ENCODE measurements around the gene EEF1A2.

EEF1A2 gene

DNA sequence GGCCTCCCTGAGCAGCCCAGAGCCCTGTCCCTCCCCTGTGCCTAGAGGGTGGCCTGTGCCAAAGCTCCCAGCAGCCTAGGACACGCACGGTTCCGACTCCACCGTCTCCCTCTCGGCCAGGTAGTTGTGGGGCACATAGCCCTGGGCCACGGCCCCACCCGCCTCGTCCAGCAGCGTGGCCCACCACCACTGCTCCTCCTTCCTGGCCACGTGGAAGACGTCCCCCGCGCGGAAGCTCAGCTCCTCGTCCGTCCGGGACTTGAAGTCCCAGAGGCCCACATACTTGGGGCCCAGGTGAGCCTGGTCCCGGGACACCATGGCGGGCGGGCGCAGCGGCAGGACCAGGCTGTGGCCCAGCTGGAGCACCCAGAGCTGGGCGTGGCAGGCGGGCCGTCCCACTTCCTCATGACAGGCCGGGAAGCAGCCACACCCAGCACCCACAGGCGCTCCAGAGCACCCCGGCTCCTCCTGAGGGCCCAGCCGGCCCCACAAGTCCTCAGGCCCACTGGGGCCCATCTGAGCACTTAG is 38.2 kb upstream of the EEF1A2 start, which contains the start of gene PTK6:
TSS of gene PTK6 (minus strand) at position 380 of the 528 bp plus-strand sequence. CDS start at position 318, 62 bp downstream.
- DNase-seq, result no peak

DNA sequence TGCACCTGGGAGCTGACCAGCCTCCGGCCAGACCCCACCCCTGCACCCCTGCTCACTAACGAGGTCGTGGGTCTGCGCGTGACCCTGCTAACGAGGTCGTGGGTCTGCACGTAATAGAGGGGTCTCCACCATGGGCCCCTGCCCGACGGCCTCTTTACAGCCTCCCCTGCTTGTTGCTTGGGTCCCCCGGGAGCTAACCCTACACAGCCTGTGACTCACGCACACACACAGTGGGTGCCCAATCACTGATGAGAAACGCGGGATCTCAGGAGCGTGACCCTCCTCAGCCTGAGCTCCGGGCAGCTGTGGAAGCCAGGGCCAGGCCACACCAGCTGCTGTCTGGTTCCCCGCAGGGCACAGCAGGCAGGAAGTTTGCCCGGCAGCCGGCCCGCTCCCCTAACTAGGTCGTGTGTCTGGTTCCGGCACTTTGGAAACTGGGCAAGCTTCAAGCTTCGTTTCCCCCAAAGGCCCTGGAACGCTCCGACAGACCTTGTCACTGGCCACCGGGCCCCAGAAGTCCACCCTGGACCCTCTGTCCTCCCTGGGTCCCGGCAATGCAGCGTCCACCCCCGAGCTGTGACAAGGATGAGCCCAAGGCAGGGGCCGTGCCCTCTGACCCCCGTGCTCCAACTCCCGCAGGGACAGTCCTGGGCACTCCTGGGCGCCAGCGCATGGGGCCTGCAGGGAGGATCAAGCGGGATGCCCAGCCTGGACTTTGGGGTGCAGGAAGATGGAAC is 37.5 kb upstream of the EEF1A2 start:
- no peak for DNase-seq

DNA sequence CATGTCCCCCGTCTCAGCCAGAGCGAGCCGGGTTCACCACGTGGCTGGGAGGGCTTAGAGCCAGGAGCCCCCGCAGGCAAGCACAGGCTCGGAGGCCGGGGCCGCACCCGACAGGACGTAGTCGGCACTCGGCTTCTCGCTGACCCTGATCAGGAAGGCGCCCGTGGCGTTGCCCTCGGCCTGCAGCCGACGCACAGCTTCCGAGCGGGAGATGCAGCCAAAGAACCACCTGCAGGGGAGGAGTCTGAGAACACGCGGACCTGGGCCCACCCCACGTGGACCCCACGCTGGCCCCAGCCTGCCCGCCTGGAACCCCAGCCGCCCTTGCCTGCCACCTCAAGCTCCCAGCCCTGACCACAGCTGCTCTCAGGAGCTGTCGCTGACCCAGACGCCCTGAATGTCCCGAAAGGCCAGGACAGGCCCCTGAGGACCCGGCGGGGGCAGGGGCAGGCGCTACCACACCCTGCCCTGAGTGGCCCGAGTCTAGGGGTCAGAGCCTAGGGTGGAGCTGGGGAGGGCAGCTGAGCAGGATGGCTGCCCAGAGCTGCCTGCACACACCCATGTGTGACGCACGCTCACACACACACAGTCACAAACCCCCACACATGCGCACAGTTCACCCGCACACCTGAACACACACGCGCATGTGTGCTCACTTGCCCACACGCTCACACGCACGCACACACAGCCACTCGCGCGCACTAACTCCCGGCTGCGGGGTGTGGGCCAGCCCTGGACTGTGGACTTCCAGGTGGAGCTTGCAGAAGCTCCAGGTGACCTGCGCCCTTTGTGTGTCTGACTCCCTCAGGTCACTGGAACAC is 36.2 kb upstream of the EEF1A2 start:
- no peak for DNase-seq

DNA sequence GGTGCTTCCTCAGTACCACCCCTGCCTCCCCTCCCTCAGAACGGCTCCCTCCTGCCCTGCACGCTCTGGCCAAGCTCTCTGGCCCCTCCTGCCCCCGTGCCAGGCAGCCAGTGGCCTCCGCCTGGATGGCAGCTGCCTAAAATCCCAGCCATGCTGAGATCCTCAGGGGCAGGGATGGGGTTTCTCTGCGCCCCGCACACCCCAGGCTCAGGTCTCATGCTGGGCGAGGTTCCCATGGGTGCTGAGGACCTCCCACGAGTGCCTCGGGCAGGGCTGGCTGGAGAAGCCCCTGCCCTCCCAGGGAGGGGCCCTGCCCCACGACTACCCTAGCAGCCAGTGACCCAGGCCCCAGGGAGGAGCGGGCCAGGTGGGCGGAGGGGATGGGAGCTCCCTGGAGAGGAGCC is 35.5 kb upstream of the EEF1A2 start:
- no peak for DNase-seq

DNA sequence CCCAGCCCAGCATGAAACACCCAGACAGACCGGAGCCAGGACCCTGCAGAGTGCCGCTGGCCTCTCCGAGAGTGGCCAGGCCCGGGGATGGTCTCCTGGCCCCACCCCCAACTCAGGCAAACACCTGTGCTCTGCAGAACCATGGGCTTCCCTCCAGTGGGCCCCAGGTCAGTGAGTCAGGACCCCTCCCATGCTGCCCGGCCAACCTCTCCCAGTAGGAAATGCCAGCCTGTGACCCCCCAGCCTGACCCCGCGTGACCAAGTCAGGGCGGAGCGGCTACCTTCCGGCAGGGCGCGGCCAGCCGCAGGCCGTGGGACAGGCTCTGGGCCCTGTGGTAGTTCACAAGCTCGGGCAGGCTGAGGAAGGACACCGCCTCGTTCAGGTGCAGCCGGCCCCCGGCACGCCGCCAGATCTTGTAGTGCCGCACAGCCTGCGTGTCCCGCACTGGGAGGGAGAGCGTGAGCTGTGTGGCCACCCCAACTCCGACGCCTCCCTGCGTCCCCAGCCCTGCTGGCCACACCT is 35.0 kb upstream of the EEF1A2 start:
- no peak for DNase-seq

DNA sequence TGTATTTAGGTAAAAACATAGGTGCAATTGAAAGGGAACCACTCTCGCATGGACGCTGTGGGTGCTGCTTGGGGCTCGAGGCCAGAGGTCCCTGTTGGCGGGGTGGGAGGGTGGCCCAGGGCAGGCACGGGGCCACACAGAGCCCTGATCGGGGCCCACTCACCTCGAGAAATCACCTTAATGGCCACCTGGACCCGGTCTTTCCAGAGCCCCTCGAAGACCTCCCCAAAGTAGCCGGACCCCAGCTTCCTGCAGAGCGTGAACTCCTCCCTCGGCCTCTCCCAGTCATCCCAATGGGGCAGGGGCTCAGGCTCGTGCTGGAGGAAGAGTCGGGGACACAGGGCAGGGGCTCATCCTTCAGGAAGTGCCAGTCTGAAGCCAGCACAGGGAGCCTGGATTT is 34.5 kb upstream of the EEF1A2 start:
- DNase-seq, result no peak

DNA sequence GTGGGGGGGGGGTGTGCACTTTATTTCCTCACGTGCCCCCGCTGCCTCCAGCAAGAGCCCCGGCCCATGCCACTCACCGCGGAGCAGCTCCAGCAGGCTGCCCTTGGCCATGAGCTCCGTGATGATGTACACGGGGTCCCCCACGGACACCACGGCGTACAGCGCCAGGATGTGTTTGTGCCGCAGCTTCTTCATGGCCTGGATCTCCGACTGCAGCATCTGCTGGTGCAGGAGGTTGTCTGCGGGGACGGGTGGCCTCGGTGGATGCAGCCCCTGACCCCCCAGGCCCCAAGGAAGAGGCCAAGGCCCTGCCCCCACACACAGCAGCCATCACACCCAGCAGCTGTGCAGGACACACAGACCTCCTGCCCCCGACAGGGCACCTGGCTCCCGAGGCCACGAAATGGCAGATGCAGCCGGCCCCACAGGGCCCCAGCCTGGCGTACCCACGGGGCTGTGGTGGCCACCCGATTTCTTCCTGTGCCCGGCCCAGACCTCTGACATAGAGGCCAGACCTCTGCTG is 33.6 kb upstream of the EEF1A2 start:
- DNase-seq, result no peak

DNA sequence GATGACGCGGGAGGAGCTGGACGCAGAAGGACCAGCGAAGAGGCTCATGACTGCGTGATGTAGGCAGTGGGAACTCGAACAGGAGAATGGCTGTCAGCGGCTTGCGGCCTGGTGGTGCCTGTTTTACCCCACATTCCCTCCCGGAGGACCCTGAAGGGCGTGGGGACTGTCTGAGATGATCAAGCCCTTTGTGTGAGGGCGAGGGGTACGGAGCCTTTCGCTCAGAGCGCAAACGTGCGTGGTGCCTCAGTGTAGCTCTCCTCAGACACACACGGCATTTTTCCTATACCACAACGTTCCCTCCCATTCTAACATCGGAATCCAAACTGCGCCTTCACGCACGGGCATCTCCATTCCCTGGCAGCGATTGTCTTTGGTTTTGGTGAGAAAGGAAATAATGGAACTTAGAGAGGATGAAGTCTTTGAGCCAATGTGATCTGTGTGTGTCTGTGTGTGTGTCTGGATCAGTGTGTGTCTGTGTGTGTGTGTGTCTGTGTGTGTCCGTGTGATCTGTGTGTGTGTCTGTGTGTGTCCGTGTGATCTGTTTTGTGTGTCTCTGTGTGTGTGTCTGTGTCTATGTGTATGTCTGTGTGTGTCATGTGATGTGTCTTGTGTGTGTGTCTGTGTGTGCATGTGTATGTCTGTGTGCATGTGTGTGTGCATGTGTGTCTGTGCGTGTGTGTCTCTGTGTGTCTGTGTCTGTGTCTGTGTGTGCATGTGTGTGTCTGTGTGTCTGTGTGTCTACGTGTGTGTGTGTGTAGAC is 33.0 kb upstream of the EEF1A2 start:
- DNase-seq, result no peak

DNA sequence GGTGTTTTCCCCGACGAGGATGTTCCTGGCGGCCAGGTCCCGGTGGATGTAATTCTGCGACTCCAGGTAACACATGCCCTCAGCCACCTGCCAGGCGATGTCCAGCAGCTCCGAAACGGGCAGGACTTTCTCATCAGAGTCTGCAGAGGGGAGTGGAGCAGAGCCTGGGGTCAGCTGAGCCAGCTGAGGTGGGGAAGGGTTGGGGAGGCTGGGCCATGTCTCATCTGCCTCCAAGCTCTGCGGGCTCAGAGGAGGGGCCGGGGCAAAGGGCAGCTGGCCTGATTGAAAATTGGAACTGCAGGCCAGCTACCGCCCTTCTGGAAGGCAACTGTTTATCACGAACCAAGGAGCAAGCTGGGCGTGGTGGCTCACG is 31.9 kb upstream of the EEF1A2 start:
- no peak for DNase-seq

DNA sequence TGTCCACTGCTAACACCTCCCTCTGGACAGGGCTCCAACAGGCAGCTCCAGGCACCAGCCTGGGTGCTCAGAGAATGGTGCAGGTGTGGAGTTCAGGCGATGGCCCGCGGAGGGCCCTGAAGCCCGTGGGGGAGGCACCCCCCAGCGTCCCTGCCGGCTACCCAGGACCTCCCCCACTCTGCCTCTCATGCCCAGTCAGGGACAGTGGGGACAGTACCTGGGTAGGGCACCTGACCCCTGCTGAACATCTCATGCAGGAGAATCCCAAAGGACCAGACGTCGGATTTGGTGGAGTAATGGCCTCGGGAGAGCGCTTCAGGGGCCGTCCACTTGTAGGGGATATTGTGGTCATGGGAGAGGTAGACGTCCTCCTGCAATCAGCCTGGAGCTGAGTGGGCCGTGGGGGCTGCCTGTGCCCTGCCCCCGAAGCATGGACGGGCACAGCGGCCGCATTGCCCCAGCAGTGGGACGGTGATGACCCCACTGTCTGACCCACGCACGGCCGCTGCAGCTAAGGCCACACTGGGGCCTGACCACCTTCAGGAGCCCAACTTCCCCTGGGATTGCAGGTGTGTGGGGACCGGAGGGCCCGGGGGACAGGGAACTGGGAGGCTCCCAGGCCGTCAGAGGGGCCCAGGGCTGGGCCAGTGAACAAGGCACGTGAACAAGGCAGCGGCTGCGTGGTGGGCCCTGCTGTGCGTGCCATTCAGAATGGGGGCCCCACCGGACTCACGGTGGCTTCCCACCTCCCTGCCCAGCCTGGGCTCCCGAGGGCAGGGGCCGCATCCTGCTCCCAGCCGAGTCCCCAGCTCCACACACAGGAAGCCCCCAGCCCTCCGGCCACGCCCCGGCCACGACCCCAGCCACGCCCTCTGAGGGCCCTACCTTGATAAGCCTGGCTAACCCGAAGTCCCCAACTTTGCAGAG is 31.2 kb upstream of the EEF1A2 start:
- no peak for DNase-seq

DNA sequence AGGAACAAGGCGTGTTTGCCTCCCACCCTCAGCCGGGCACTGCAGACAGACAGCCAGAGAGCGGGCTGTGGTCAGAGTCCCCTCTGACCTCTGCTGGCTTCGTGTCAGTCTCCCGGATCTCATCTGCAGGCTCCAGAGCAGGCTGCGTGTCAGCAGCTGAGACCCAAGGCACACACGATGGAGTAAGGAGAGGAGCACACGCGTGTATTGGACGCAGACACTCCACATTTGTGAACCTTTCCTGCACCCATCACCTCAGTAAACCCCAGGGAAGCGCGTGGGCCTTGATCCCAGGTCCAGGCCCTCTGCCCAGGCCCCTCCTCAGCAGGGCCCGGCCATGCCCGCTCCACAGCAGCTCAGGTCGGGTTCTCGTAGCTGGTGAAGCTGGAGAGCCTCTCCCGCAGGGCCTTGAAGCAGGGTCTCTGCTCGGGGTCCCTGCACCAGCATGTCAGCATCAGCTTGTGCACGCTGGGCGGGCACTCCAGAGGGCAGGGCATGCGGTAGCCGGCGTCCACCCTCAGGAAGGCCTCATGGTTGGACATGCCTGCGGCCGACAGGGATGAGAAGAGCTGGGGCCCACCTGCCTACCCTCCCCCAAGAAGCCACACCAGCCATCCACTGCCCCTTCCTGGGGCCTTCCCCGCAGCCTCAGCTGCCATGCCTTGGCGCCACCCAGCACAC is 30.4 kb upstream of the EEF1A2 start:
- DNase-seq, result no peak

DNA sequence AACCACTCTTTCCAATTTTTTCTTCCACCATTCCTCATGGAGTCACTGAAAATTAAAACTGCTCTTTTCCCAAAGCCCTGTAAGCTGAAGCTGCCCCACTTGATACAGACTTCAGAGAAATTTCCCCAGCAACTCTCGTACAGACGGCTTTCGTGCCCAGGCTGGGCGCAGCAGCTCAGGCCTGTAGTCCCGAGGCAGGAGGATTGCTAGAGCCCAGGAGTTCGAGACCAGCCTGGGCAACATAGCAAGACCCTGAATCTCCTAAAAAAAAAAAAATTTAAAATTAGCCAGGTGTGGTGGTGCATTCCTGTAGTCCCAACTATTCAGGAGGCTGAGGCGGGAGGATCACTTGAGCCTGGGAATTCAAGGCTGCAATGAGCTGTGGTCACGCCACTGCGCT is 28.3 kb upstream of the EEF1A2 start:
- DNase-seq, result no peak

DNA sequence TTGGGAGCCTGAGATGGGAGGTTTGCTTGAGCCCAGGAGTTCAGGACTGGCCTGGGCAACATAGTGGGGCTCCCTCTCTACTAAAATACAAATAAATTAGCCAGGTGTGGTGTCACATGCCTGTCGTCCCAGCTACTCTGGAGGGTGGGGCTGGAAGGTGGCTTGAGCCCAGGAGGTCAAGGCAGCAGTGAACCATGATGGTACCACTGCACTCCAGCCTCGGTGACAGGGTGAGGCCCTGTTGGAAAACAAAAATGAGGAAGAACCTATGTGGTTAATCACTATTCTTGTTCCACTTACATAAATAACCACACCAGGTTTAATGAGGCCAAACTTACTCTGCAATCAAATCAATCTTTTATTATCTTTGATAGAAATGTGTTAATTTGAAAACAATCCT is 27.1 kb upstream of the EEF1A2 start:
- no peak for DNase-seq

DNA sequence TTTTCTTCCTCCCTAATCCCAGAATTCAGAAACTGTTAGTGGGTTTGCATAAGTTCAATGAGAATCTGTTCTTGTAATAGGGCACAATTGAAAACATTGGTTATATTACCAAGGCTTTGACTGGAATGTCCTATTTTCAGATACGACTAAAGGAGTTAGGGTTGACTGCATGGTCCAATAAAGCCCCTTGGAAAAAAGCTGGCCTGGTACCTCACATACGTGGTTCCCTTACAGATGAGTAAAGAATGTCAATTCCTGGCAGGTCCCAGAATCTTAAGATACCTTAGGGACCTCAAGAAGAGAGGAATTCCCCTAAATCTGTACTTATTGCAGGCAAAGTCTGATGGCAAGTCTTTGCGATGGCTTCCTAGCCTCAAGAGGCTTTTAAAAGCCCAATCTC is 26.3 kb upstream of the EEF1A2 start:
- no peak for DNase-seq

DNA sequence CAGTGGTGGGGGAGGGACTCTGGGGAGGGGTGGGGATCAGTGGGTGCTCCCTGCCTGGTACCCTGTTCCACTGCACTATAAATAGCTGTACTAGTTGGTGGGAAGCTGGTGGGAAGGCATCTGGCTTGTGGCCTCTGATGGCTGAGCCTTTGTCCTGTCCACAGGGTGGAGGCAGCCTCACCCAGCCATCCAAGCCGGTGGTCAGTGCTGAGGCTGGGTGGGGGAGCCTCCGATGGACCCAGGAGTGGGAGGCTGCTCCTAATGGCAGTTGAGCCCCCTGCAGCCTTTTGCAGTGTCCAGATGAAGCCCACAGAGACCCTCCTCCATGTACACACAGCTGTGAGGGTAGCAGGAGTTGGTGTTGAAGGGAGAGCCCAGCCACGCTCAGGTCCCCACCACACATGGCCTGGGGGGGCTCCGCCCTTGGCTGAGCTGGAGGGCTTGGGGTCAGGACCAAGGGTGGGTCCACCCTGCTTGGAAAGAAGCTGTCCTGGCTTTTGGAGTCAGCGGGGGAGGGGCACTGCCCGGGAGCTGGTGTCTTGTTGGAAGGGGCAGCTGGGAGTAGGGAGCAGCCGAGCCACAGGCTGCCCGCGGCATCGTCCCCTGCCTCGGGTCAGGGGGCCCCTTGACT is 24.2 kb upstream of the EEF1A2 start:
- no peak for DNase-seq

DNA sequence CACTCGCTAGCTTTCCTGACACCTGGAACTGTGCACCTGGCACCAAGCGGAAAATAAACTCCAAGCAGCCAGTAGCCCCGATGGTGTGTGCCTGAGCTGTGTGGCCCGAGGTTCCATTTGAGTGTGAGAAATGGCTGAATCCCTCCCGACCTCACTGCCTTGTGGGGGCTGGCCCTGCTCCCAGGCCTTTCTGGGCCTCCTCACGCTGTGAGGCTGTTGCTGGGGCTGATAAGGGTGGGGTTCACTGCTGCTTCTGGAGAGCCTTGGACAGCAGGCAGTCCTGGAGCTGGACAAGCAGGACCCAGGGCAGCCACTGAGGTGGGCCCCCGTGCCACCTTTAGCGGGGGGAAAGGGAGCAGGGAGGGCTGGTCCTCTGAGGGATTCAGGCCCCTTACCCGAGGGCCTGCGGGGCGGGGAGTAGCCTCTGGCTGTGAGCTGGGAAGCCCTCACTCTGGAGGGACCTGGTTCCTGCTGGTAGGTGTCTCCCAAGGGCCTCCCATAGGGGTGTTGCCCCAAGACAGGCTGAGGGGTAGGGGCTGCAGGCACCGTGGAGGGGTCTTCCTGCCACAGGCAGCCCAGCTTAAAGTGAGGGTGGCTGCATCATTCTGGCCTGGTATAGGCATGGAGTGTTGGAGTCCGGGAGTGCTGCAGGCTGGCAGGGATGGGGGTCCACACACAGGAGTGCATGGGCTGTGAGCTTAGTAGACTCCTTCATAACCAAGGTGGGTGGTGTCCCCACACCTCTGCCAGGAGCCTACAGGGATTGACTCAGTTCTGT is 23.4 kb upstream of the EEF1A2 start:
- no peak for DNase-seq

DNA sequence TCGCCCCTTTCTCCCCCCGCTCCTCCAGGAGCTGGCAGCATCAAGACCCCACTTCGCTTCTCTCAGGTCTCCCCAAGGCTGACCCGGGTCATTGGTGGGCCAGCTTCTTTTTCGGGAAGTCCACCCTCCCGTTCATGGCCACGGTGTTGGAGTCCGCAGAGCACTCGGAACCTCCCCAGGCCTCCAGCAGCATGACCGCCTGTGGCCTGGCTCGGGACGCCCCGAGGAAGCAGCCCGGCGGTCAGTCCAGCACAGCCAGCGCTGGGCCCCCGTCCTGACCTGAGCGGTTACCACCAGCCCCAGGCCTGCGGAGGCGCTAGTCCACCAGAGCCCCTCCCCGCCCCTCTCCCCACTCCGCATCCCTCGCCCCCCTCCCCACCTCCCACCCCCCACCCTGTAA is 22.7 kb upstream of the EEF1A2 start:
- no peak for DNase-seq

DNA sequence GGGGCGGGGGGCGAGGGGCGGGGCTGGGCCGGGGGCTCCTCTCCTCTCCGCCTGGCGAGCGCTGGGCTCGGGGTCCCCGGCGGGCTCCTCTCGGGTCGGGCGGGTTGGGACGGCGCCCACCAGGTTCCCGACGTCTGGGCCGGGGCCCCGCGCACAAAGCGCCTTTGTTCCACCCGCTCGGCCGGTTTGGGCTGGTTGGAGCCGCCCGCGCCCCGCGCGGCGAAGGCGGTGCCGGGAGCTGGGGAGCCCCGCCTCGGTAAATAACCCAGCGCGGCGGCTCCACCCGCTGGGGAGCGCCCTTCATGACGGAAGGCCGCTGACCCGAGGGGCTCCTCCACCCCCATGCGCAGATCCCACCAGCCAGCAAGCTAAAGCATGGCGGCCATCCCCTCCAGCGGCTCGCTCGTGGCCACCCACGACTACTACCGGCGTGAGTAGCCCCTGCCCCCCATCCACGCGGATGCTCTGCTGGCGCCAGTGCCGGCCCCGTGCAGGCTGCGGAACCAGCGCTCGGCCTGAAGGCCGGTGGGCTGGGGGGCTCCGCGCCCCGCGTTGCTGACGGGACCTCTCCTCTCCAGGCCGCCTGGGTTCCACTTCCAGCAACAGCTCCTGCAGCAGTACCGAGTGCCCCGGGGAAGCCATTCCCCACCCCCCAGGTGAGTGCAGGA is 22.2 kb upstream of the EEF1A2 start:
- peak; percentile 30 for DNase-seq

DNA sequence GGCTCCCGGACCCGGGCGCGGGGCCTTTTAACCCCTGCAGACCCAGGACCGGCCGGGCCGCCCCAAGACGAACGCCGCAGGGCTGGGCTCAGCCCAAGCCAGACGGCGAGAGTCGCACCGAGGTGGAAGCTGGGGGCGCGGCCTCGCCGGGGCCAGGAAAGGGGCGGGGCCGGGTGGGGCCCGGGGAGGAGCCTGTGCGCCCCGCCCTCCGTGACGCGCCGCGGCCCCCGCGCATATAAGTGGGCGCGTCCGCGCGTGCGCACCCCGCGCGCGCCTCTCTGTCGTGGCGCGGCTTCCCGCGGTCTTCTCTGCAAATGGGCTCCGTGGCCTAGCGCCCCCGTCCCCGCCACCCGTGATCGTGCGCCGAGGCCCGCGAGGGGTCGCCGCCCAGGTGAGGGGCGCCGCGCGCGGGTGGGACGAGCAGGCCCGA is 21.6 kb upstream of the EEF1A2 start, which contains the start of gene PPDPF:
TSS of gene PPDPF (plus strand) at position 262 of the 430 bp plus-strand sequence. CDS start 544 bp downstream, outside the sequence.
- peak; percentile 78 for DNase-seq

Measured in KG1 (cell line).